Ovary (tissue), 3 donors: ENCODE measurements around the gene DENND4B.

Experiments
- EP300 ChIP-seq: sonication (generic); formaldehyde crosslinking; IDR thresholded peaks from one replicate; pipeline ENCODE4 v1.6.1; 2017; ENCODE audit warnings: antibody characterized with exemption
- POLR2A ChIP-seq: fragments of 450-650 bp; IDR thresholded peaks from one replicate; pipeline ENCODE4 v1.6.1; 2017; ENCODE audit warnings: antibody characterized with exemption, mild to moderate bottlenecking, moderate library complexity
- TF ChIP-seq, protein P1 (sequence below), 3 donors: fragments of 450-650 bp in 2 of 3; fragments of 200-600 bp in 1 of 3; IDR thresholded peaks; one replicate each; pipeline versions ENCODE4 v1.5.1 to v1.8.0; 2016 to 2022; ENCODE audit warnings: antibody characterized with exemption in 3 of 3, mild to moderate bottlenecking in 1 of 3
- donor health status: DM: no; HTN: no; CAD: no.

DNA sequence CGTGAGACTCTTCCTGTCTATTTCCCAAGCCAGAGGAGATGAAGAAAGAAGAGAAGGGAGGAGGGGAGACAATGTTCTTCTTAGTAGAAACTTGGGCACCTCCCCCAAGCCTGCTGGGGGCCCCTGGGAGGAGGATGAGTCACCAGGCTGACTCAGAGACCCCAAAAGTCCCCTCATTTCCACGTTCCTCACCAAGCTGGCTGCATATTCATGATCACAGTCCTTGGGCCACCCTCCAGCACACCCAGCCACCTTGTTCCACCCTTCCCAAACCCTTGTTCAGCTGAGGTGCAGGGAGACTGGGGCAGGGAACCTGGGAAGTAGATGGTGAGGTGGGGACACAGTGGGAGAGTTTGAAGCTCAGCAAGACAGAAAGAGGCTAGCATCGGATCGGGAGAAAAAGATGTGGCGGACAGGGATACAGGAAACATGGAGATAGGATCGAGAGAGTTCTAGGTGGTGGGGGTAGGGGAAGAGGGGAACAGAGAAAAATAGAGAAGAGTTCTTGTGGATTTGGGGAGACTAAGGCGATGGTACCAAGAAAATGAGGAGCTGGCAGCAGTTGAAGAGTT, 38.9 kb upstream of the DENND4B start:
- TF ChIP-seq, protein P1, sequence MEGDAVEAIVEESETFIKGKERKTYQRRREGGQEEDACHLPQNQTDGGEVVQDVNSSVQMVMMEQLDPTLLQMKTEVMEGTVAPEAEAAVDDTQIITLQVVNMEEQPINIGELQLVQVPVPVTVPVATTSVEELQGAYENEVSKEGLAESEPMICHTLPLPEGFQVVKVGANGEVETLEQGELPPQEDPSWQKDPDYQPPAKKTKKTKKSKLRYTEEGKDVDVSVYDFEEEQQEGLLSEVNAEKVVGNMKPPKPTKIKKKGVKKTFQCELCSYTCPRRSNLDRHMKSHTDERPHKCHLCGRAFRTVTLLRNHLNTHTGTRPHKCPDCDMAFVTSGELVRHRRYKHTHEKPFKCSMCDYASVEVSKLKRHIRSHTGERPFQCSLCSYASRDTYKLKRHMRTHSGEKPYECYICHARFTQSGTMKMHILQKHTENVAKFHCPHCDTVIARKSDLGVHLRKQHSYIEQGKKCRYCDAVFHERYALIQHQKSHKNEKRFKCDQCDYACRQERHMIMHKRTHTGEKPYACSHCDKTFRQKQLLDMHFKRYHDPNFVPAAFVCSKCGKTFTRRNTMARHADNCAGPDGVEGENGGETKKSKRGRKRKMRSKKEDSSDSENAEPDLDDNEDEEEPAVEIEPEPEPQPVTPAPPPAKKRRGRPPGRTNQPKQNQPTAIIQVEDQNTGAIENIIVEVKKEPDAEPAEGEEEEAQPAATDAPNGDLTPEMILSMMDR (IDR thresholded peaks at IDR 0.05): no peak
- TF ChIP-seq POLR2A (peak; percentile 35), EP300 (no peak)
